ENCODE data around the gene ADAT1. TPM values are rescaled to one million over a fixed set of nuclear protein-coding genes. Genes with fewer than 3 reads are reported as not detected.

The ADAT1 gene
- polyA plus RNA-seq, 1 of the 3 experiments (the other 2 are of a cell fraction) = 51.1 TPM

GRCh38 chr16:75555213-75555706 is 67.8 kb downstream of the ADAT1 start:
- H3F3A ChIP-seq (replicated peaks; ENCODE audit: insufficient read depth) = peaks cover 10% of the 10 kb centered on the region
- CTCF ChIA-PET = interaction anchor here (0.8 to 1.8 kb wide), 4 partner anchors 12 to 356 kb away, joined by 3 to 8 read pairs (median 4); no protein-coding TSS in a partner anchor
- peak overlapping the region; percentile 74 to 96 for H3K4me3 ChIP-seq (ENCODE audit: low read depth in 2 of 2, low read length in 1 of 2)
- H3K79me2 ChIP-seq (ENCODE audit: insufficient read depth) = peaks cover 8% of the 10 kb centered on the region; the same call in 1 of the 2 replicates
- H3K9ac ChIP-seq = peak overlapping the region; percentile 83
- H3K36me3 ChIP-seq (replicated peaks in 1 of 2; ENCODE audit: control insufficient read depth in 1 of 2, insufficient read depth in 2 of 2, low read length in 1 of 2) = no peaks in the 10 kb centered on the region
- no peaks in the 10 kb centered on the region for H4K20me1 ChIP-seq (ENCODE audit: insufficient read depth)
- POLR2A ChIA-PET = interaction anchor here (1.1 to 1.5 kb wide), 3 partner anchors 9 to 67 kb away, joined by 3 to 5 read pairs (median 5); partner anchors contain the start of gene GABARAPL2
- peak overlapping the region; percentile 64 to 84 for H3K27ac ChIP-seq (ENCODE audit: low read depth in 2 of 2, low read length in 1 of 2)
- peak overlapping the region; percentile 97 for H3K4me2 ChIP-seq
- H3K27me3 ChIP-seq (ENCODE audit: insufficient read depth) = no peaks in the 10 kb centered on the region
- H2AFZ ChIP-seq (ENCODE audit: low read depth) = peak overlapping the region; percentile 95
- peak; percentile 90 for DNase-seq
- peaks cover 4 to 6% of the 10 kb centered on the region in 2 experiments; a peak in 2 of 4 replicates for H3K4me1 ChIP-seq (ENCODE audit: control insufficient read depth in 1 of 2, insufficient read depth in 2 of 2, low read depth in 1 of 2, low read length in 1 of 2)
- WGBS (ENCODE audit: low lambda C conversion rate) = 1% methylated on average over 26 of the region's 26 CpGs
- H3K9me3 ChIP-seq = no peaks in the 10 kb centered on the region
- H3K9me2 ChIP-seq = no peaks in the 10 kb centered on the region
- TF ChIP-seq SIN3A (IDR thresholded peaks at IDR 0.05; ENCODE audit: borderline replicate concordance, low read depth, low read length) (peak; percentile 78; the same call in 1 of the 2 replicates), TAF1 (IDR thresholded peaks at IDR 0.05; ENCODE audit: borderline replicate concordance, low read depth, low read length) (peak; percentile 15; the same call in 1 of the 2 replicates), FOSL2 (IDR thresholded peaks at IDR 0.05; ENCODE audit: borderline replicate concordance, low read depth) (no peak), MEF2A (IDR thresholded peaks at IDR 0.05; ENCODE audit: borderline replicate concordance, low read depth) (no peak), TCF12 (IDR thresholded peaks at IDR 0.05) (no peak), YY1 (IDR thresholded peaks at IDR 0.05; ENCODE audit: low read depth) (peak; percentile 63; the same call in 1 of the 2 replicates), RCOR1 (IDR thresholded peaks at IDR 0.05; ENCODE audit: low read length) (0 out of 2 replicates have a peak, but pooled peaks have one; percentile 30), RXRA (IDR thresholded peaks at IDR 0.05; ENCODE audit: borderline replicate concordance, low read depth) (no peak), RFX5 (IDR thresholded peaks at IDR 0.05; ENCODE audit: low read length) (no peak; the same call in 1 of the 2 replicates), MAX (IDR thresholded peaks at IDR 0.05; ENCODE audit: low read depth) (peak; percentile 58), CHD2 (IDR thresholded peaks at IDR 0.05; ENCODE audit: low read length, partially characterized antibody) (peak; percentile 52), RAD21 (IDR thresholded peaks at IDR 0.05; ENCODE audit: low read length) (no peak), NRF1 (IDR thresholded peaks at IDR 0.05; ENCODE audit: low read depth, low read length) (no peak), MXI1 (IDR thresholded peaks at IDR 0.05; ENCODE audit: low read depth, low read length) (peak; percentile 97), NFIC (IDR thresholded peaks at IDR 0.05; ENCODE audit: borderline replicate concordance) (no peak), POLR2AphosphoS5 (IDR thresholded peaks at IDR 0.05; ENCODE audit: low read depth, low read length) (peak; percentile 54; the same call in 1 of the 2 replicates), EZH2phosphoT487 (IDR thresholded peaks at IDR 0.05; ENCODE audit: borderline replicate concordance, low read depth) (no peak)

GRCh38 chr16:75552951-75553350 is 70.1 kb downstream of the ADAT1 start:
- peaks cover 10% of the 10 kb centered on the region for H3F3A ChIP-seq (replicated peaks; ENCODE audit: insufficient read depth)
- no peak overlapping the region for H3K27ac ChIP-seq (ENCODE audit: low read depth in 2 of 2, low read length in 1 of 2)
- H2AFZ ChIP-seq (ENCODE audit: low read depth) = no peak overlapping the region
- no peaks in the 10 kb centered on the region for H3K36me3 ChIP-seq (replicated peaks in 1 of 2; ENCODE audit: control insufficient read depth in 1 of 2, insufficient read depth in 2 of 2, low read length in 1 of 2)
- H4K20me1 ChIP-seq (ENCODE audit: insufficient read depth) = no peaks in the 10 kb centered on the region
- H3K4me1 ChIP-seq (ENCODE audit: control insufficient read depth in 1 of 2, insufficient read depth in 2 of 2, low read depth in 1 of 2, low read length in 1 of 2) = peaks cover 4 to 6% of the 10 kb centered on the region in 2 experiments; a peak in 2 of 4 replicates
- ChIA-PET CTCF (interaction anchor here (1.4 to 3.6 kb wide), 2 partner anchors 36 to 88 kb away, joined by 4 to 16 read pairs; no protein-coding TSS in a partner anchor), POLR2A (no interaction called here)
- H3K4me3 ChIP-seq (ENCODE audit: low read depth in 2 of 2, low read length in 1 of 2) = no peak overlapping the region
- no peak for DNase-seq
- no peak overlapping the region for H3K4me2 ChIP-seq
- no peaks in the 10 kb centered on the region for H3K9me2 ChIP-seq
- H3K9ac ChIP-seq = no peak overlapping the region
- no peaks in the 10 kb centered on the region for H3K27me3 ChIP-seq (ENCODE audit: insufficient read depth)
- H3K9me3 ChIP-seq = no peaks in the 10 kb centered on the region
- H3K79me2 ChIP-seq (ENCODE audit: insufficient read depth) = peaks cover 8% of the 10 kb centered on the region; the same call in 1 of the 2 replicates
- TF ChIP-seq IRF3 (IDR thresholded peaks at IDR 0.05; ENCODE audit: low read depth, low read length) (no peak), MEF2A (IDR thresholded peaks at IDR 0.05; ENCODE audit: borderline replicate concordance, low read depth) (no peak), CTCF (IDR thresholded peaks at IDR 0.05) (no peak), RAD21 (IDR thresholded peaks at IDR 0.05; ENCODE audit: low read length) (no peak), POLR2AphosphoS5 (IDR thresholded peaks at IDR 0.05; ENCODE audit: low read depth, low read length) (no peak), NRF1 (IDR thresholded peaks at IDR 0.05; ENCODE audit: low read depth, low read length) (no peak)
- 93% methylated on average over 2 of the region's 2 CpGs for WGBS (ENCODE audit: low lambda C conversion rate)
